ENCODE results near the gene HMGN1.

DNA sequence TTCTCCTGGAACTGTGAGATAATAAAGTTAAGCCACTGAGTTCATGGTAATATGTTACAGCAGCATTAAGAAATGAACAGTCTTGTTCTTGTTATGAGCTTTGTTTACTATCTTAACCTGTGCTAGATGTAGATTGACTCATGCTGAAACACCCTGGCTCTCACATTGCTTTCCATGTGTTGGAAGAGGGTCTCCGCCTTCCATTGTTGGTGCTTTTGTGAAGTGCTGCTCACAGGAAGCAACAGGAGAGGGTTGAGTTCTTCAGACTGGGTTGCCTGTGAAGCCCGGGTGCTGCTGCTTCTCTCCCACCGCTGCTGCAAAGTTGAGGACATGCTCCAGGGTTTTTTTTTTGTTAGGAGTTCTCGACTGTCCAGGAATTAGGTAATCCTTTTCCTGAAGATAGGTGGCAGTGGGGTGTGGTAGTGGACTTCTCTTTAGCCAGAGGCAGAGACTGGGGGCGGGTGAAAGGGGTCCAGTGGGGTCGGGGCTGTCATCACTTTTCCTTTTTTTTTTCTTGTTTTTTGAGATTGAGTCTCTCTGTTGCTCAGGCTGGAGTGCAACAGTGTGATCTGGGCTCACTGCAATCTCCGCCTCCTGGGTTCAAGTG lies 28.7 kb upstream of the HMGN1 start:
- TF ChIP-seq, protein P1, sequence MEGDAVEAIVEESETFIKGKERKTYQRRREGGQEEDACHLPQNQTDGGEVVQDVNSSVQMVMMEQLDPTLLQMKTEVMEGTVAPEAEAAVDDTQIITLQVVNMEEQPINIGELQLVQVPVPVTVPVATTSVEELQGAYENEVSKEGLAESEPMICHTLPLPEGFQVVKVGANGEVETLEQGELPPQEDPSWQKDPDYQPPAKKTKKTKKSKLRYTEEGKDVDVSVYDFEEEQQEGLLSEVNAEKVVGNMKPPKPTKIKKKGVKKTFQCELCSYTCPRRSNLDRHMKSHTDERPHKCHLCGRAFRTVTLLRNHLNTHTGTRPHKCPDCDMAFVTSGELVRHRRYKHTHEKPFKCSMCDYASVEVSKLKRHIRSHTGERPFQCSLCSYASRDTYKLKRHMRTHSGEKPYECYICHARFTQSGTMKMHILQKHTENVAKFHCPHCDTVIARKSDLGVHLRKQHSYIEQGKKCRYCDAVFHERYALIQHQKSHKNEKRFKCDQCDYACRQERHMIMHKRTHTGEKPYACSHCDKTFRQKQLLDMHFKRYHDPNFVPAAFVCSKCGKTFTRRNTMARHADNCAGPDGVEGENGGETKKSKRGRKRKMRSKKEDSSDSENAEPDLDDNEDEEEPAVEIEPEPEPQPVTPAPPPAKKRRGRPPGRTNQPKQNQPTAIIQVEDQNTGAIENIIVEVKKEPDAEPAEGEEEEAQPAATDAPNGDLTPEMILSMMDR (IDR thresholded peaks at IDR 0.05; ENCODE audit: low read depth, low read length, missing input control) = no peak
- TF ChIP-seq RXRA (IDR thresholded peaks at IDR 0.05) (no peak), GABPA (IDR thresholded peaks at IDR 0.05 in 1 of 2, conservative IDR thresholded peaks at IDR 0.05 in 1 of 2) (no peak), JUND (IDR thresholded peaks at IDR 0.05) (no peak), SP1 (IDR thresholded peaks at IDR 0.05) (no peak), RAD21 (IDR thresholded peaks at IDR 0.05) (no peak), HNF4A (conservative IDR thresholded peaks at IDR 0.05) (no peak), EGR1 (IDR thresholded peaks at IDR 0.05; ENCODE audit: low read depth in 2 of 2) (no peak)
- TF ChIP-seq, protein P2, sequence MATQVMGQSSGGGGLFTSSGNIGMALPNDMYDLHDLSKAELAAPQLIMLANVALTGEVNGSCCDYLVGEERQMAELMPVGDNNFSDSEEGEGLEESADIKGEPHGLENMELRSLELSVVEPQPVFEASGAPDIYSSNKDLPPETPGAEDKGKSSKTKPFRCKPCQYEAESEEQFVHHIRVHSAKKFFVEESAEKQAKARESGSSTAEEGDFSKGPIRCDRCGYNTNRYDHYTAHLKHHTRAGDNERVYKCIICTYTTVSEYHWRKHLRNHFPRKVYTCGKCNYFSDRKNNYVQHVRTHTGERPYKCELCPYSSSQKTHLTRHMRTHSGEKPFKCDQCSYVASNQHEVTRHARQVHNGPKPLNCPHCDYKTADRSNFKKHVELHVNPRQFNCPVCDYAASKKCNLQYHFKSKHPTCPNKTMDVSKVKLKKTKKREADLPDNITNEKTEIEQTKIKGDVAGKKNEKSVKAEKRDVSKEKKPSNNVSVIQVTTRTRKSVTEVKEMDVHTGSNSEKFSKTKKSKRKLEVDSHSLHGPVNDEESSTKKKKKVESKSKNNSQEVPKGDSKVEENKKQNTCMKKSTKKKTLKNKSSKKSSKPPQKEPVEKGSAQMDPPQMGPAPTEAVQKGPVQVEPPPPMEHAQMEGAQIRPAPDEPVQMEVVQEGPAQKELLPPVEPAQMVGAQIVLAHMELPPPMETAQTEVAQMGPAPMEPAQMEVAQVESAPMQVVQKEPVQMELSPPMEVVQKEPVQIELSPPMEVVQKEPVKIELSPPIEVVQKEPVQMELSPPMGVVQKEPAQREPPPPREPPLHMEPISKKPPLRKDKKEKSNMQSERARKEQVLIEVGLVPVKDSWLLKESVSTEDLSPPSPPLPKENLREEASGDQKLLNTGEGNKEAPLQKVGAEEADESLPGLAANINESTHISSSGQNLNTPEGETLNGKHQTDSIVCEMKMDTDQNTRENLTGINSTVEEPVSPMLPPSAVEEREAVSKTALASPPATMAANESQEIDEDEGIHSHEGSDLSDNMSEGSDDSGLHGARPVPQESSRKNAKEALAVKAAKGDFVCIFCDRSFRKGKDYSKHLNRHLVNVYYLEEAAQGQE (IDR thresholded peaks at IDR 0.05) = no peak
- TF ChIP-seq, protein P3, sequence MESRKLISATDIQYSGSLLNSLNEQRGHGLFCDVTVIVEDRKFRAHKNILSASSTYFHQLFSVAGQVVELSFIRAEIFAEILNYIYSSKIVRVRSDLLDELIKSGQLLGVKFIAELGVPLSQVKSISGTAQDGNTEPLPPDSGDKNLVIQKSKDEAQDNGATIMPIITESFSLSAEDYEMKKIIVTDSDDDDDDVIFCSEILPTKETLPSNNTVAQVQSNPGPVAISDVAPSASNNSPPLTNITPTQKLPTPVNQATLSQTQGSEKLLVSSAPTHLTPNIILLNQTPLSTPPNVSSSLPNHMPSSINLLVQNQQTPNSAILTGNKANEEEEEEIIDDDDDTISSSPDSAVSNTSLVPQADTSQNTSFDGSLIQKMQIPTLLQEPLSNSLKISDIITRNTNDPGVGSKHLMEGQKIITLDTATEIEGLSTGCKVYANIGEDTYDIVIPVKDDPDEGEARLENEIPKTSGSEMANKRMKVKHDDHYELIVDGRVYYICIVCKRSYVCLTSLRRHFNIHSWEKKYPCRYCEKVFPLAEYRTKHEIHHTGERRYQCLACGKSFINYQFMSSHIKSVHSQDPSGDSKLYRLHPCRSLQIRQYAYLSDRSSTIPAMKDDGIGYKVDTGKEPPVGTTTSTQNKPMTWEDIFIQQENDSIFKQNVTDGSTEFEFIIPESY (IDR thresholded peaks at IDR 0.05) = no peak
- TF ChIP-seq, protein P4, sequence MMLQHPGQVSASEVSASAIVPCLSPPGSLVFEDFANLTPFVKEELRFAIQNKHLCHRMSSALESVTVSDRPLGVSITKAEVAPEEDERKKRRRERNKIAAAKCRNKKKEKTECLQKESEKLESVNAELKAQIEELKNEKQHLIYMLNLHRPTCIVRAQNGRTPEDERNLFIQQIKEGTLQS (IDR thresholded peaks at IDR 0.05) = no peak

All from liver (tissue), 3 donors.